ENCODE results near the gene IL17RA.
"Not testable (repeated sequence)": the region's sequence is repeated elsewhere in the genome, so short reads cannot be mapped to it uniquely, and the experiment has no call there.

- TF ChIP-seq CTCF, EP300, POLR2A (IDR thresholded peaks at IDR 0.05): not testable (repeated sequence)
Observed at GRCh38 chr22:17035976-17036841, 48.6 kb upstream of the IL17RA start.

All from upper lobe of left lung (tissue), 4 donors.